ENCODE results near the gene ARID3C. TPM values are rescaled to one million over a fixed set of nuclear protein-coding genes. Genes with fewer than 3 reads are reported as not detected.

ARID3C gene
- total and polyA plus RNA-seq, 2 donors (not counting 1 experiment from before 2014, with no cell fraction given), result 0.17 TPM; not detected in 1

GRCh38 chr9:34638138-34638445, 9.2 kb upstream of the ARID3C start:
- TF ChIP-seq EZH2 (IDR thresholded peaks at IDR 0.05; ENCODE audit: low read length, missing control alignments), result no peak
- Histone ChIP-seq H4K20me1 (ENCODE audit: control insufficient read depth, extremely low read depth, insufficient read depth, low read length) (no peaks in the 10 kb centered on the region), H3K79me2 (ENCODE audit: control insufficient read depth, insufficient read depth, low read length) (peaks cover 19% of the 10 kb centered on the region), H3K4me1 (ENCODE audit: control insufficient read depth, extremely low read depth, insufficient read depth, low read length) (peaks cover 13% of the 10 kb centered on the region), H3K36me3 (ENCODE audit: control insufficient read depth, insufficient read depth, low read length) (peaks cover 2% of the 10 kb centered on the region), H3K4me3 (replicated peaks in 1 of 4; ENCODE audit: control extremely low read depth in 1 of 4, insufficient read depth in 1 of 4, low read depth in 3 of 4, low read length in 4 of 4) (peak overlapping the region; percentile 69 to 94 (median 82)), H3K4me2 (ENCODE audit: extremely low read depth, insufficient read depth, low read length) (peak overlapping the region; percentile 99), H3K27me3 (ENCODE audit: control insufficient read depth, insufficient read depth, low read length) (no peaks in the 10 kb centered on the region), H2AFZ (ENCODE audit: low read length) (peak overlapping the region; percentile 84), H3K27ac (ENCODE audit: insufficient read depth, low read length) (peak overlapping the region; percentile 71), H3K9ac (ENCODE audit: insufficient read depth, low read length) (peak overlapping the region; percentile 77), H3K9me3 (ENCODE audit: control insufficient read depth, insufficient read depth, low read depth, low read length) (no peaks in the 10 kb centered on the region)
- DNase-seq (ENCODE audit: low read depth in 2 of 2), result no peak

GRCh38 chr9:34637356-34638137, 8.7 kb upstream of the ARID3C start, which contains the start of gene SIGMAR1:
SIGMAR1 (minus strand) TSS chr9:34637787; CDS start chr9:34637697, 90 bp downstream.
- peak within 1 kb of the TSS; percentile 77 for H3K9ac ChIP-seq (ENCODE audit: insufficient read depth, low read length)
- peaks cover 13% of the 10 kb centered on the region for H3K4me1 ChIP-seq (ENCODE audit: control insufficient read depth, extremely low read depth, insufficient read depth, low read length)
- peak within 1 kb of the TSS; percentile 89 for H2AFZ ChIP-seq (ENCODE audit: low read length)
- H3K36me3 ChIP-seq (ENCODE audit: control insufficient read depth, insufficient read depth, low read length), result peaks cover 2% of the 10 kb centered on the region
- no peaks in the 10 kb centered on the region for H3K27me3 ChIP-seq (ENCODE audit: control insufficient read depth, insufficient read depth, low read length)
- TF ChIP-seq EZH2 (IDR thresholded peaks at IDR 0.05; ENCODE audit: low read length, missing control alignments) (no peak), CTCF (conservative IDR thresholded peaks at IDR 0.05 in 1 of 2, IDR thresholded peaks at IDR 0.05 in 1 of 2; ENCODE audit: low read depth in 1 of 2, low read length in 2 of 2) (no peak)
- H4K20me1 ChIP-seq (ENCODE audit: control insufficient read depth, extremely low read depth, insufficient read depth, low read length), result no peaks in the 10 kb centered on the region
- H3K27ac ChIP-seq (ENCODE audit: insufficient read depth, low read length), result peak within 1 kb of the TSS; percentile 71
- H3K4me2 ChIP-seq (ENCODE audit: extremely low read depth, insufficient read depth, low read length), result peak within 1 kb of the TSS; percentile 99
- peak within 1 kb of the TSS; percentile 77 to 94 (median 87) for H3K4me3 ChIP-seq (replicated peaks in 1 of 4; ENCODE audit: control extremely low read depth in 1 of 4, insufficient read depth in 1 of 4, low read depth in 3 of 4, low read length in 4 of 4)
- peaks cover 19% of the 10 kb centered on the region for H3K79me2 ChIP-seq (ENCODE audit: control insufficient read depth, insufficient read depth, low read length)
- DNase-seq (ENCODE audit: low read depth in 2 of 2), result peak; percentile 92 to 93
- no peaks in the 10 kb centered on the region for H3K9me3 ChIP-seq (ENCODE audit: control insufficient read depth, insufficient read depth, low read depth, low read length)

- Histone ChIP-seq H2AFZ (ENCODE audit: low read length) (peak overlapping the region; percentile 89), H3K9me3 (ENCODE audit: control insufficient read depth, insufficient read depth, low read depth, low read length) (no peaks in the 10 kb centered on the region), H3K4me1 (ENCODE audit: control insufficient read depth, extremely low read depth, insufficient read depth, low read length) (peaks cover 13% of the 10 kb centered on the region), H3K36me3 (ENCODE audit: control insufficient read depth, insufficient read depth, low read length) (peaks cover 2% of the 10 kb centered on the region), H3K27me3 (ENCODE audit: control insufficient read depth, insufficient read depth, low read length) (no peaks in the 10 kb centered on the region), H3K27ac (ENCODE audit: insufficient read depth, low read length) (peak overlapping the region; percentile 71), H3K4me3 (replicated peaks in 1 of 4; ENCODE audit: control extremely low read depth in 1 of 4, insufficient read depth in 1 of 4, low read depth in 3 of 4, low read length in 4 of 4) (peak overlapping the region; percentile 77 to 94 (median 87)), H3K9ac (ENCODE audit: insufficient read depth, low read length) (peak overlapping the region; percentile 77), H4K20me1 (ENCODE audit: control insufficient read depth, extremely low read depth, insufficient read depth, low read length) (no peaks in the 10 kb centered on the region), H3K79me2 (ENCODE audit: control insufficient read depth, insufficient read depth, low read length) (peaks cover 19% of the 10 kb centered on the region), H3K4me2 (ENCODE audit: extremely low read depth, insufficient read depth, low read length) (peak overlapping the region; percentile 90)
- TF ChIP-seq CTCF (conservative IDR thresholded peaks at IDR 0.05 in 1 of 2, IDR thresholded peaks at IDR 0.05 in 1 of 2; ENCODE audit: low read depth in 1 of 2, low read length in 2 of 2) (no peak), EZH2 (IDR thresholded peaks at IDR 0.05; ENCODE audit: low read length, missing control alignments) (no peak)
- DNase-seq (ENCODE audit: low read depth in 2 of 2), result peak in 1 of 2 donors; percentile 38
Observed at GRCh38 chr9:34636791-34637355, 8.0 kb upstream of the ARID3C start.
